Upper lobe of left lung (tissue), 4 donors: Measurements from ENCODE around the gene SPEF1.

Source experiments
- EP300 ChIP-seq, 4 donors: sonication (generic); formaldehyde crosslinking; IDR thresholded peaks; one replicate each; pipeline ENCODE4 v1.5.1; 2017; ENCODE audit warnings: antibody characterized with exemption in 4 of 4, control low read depth in 2 of 4
- POLR2A ChIP-seq, 4 donors: fragments of 450-650 bp; IDR thresholded peaks; one replicate each; pipeline ENCODE4 v1.5.1; 2016 to 2017; ENCODE audit warnings: antibody characterized with exemption in 4 of 4, mild to moderate bottlenecking in 2 of 4
- POLR2AphosphoS5 ChIP-seq, 2 donors: sonication (generic); formaldehyde crosslinking; IDR thresholded peaks; one replicate each; pipeline ENCODE4 v1.5.1; 2017; ENCODE audit warnings: antibody characterized with exemption in 2 of 2
- TF ChIP-seq, protein P1 (sequence below), 6 experiments: fragments of 450-650 bp in 4 of 6; fragments of 200-600 bp in 2 of 6; sonication (generic) in 2 of 6; IDR thresholded peaks; one replicate each; pipeline ENCODE4 v1.5.1; 2016 to 2019; ENCODE audit warnings: antibody characterized with exemption in 6 of 6

DNA sequence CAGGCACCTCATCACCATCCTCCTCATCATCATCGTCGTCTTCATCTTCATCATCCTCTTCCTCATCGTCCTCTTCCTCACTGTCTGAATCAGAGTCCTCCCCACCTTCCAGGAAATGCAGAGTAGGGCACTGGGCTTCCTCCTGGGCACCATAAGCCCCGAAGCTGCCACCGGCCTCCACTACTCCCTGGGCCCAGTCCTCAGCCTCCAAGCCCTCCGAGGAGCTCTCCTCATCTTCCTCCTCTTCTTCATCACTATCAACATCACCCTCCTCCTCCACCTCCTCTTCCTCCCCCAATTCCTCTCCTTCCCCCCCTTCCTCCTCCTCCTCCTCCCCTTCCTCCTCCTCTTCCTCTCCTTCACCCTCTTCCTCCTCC, 3.6 kb upstream of the SPEF1 start:
- TF ChIP-seq, protein P1, sequence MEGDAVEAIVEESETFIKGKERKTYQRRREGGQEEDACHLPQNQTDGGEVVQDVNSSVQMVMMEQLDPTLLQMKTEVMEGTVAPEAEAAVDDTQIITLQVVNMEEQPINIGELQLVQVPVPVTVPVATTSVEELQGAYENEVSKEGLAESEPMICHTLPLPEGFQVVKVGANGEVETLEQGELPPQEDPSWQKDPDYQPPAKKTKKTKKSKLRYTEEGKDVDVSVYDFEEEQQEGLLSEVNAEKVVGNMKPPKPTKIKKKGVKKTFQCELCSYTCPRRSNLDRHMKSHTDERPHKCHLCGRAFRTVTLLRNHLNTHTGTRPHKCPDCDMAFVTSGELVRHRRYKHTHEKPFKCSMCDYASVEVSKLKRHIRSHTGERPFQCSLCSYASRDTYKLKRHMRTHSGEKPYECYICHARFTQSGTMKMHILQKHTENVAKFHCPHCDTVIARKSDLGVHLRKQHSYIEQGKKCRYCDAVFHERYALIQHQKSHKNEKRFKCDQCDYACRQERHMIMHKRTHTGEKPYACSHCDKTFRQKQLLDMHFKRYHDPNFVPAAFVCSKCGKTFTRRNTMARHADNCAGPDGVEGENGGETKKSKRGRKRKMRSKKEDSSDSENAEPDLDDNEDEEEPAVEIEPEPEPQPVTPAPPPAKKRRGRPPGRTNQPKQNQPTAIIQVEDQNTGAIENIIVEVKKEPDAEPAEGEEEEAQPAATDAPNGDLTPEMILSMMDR (IDR thresholded peaks at IDR 0.05): no peak
- no peak for TF ChIP-seq EP300 (IDR thresholded peaks at IDR 0.05)
- TF ChIP-seq POLR2A (IDR thresholded peaks at IDR 0.05): no peak
- no peak for TF ChIP-seq POLR2AphosphoS5 (IDR thresholded peaks at IDR 0.05)
